ENCODE results near the gene IFT57. TPM values are rescaled to one million over a fixed set of nuclear protein-coding genes. Genes with fewer than 3 reads are reported as not detected.
A peak's percentile ranks its signal among the peaks of the same experiment; 100 is the strongest.

The IFT57 gene
- total and polyA plus RNA-seq, 2 of the 8 experiments (the other 6 are each of a cell fraction or from before 2014, with no cell fraction given): 15.1 to 27.8 TPM

GRCh38 chr3:108153451-108153981, 68.7 kb downstream of the IFT57 start (continued):
- TF ChIP-seq CTCF (IDR thresholded peaks at IDR 0.05; ENCODE audit: control extremely low read depth in 1 of 3, insufficient read depth in 1 of 3, low read depth in 1 of 3, low read length in 3 of 3): peak in 2 of 3 experiments; percentile 70 to 74; a peak in 3 of 4 replicates
